HepG2 (cell line): Measurements from ENCODE around the gene P3H4. TPM values are rescaled to one million over a fixed set of nuclear protein-coding genes. Genes with fewer than 3 reads are reported as not detected.

ENCODE experiments used
- CBX1 ChIP-seq: IDR thresholded peaks from one replicate; pipeline ENCODE4 v1.6.1; 2016; ENCODE audit warnings: antibody characterized with exemption, low read depth
- FOXP1 ChIP-seq, 2 experiments: fragments of 450-650 bp in 1 of 2; IDR thresholded peaks; 2 replicates each; pipeline ENCODE4 v1.6.1; 2017 to 2018; ENCODE audit warnings: antibody characterized with exemption in 1 of 2
- JUNB ChIP-seq: sonication (generic); formaldehyde crosslinking; IDR thresholded peaks from 2 replicates; pipeline ENCODE4 v1.8.0; 2022; ENCODE audit warnings: missing genetic modification reagents, mild to moderate bottlenecking, borderline replicate concordance
- KAT8 ChIP-seq: IDR thresholded peaks from 2 replicates; pipeline ENCODE4 v1.6.1; 2016; ENCODE audit warnings: missing genetic modification reagents, missing compliant biosample characterization
- MAFF ChIP-seq: IDR thresholded peaks from 2 replicates; pipeline ENCODE4 v1.6.1; 2011; ENCODE audit warnings: low read depth, low read length, improper control_type of control experiment
- MEIS2 ChIP-seq: sonication (generic); formaldehyde crosslinking; IDR thresholded peaks from 2 replicates; pipeline ENCODE4 v1.9.0; 2021; ENCODE audit warnings: mild to moderate bottlenecking, missing genetic modification reagents
- MXD1 ChIP-seq: sonication (generic); formaldehyde crosslinking; IDR thresholded peaks from 2 replicates; pipeline ENCODE4 v1.4.0; 2020; ENCODE audit warnings: mild to moderate bottlenecking, missing genetic modification reagents
- NFYB ChIP-seq: sonication (generic); formaldehyde crosslinking; IDR thresholded peaks from 2 replicates; pipeline ENCODE4 v1.4.0; 2020; ENCODE audit warnings: missing genetic modification reagents
- NR1H2 ChIP-seq: sonication (generic); formaldehyde crosslinking; IDR thresholded peaks from 2 replicates; pipeline ENCODE4 v1.8.1; 2022; ENCODE audit warnings: low read depth, missing genetic modification reagents, borderline replicate concordance
- PBX2 ChIP-seq: IDR thresholded peaks from 2 replicates; pipeline ENCODE4 v1.6.1; 2016; ENCODE audit warnings: control low read depth
- PHF21A ChIP-seq: sonication (generic); formaldehyde crosslinking; IDR thresholded peaks from 2 replicates; pipeline ENCODE4 v1.5.0; 2020; ENCODE audit warnings: mild to moderate bottlenecking, missing genetic modification reagents
- SATB2 ChIP-seq: sonication (generic); formaldehyde crosslinking; IDR thresholded peaks from 2 replicates; pipeline ENCODE4 v1.5.0; 2020; ENCODE audit warnings: missing genetic modification reagents
- SP140L ChIP-seq: sonication (generic); formaldehyde crosslinking; IDR thresholded peaks from 2 replicates; pipeline ENCODE4 v1.4.0; 2020; ENCODE audit warnings: missing genetic modification reagents, borderline replicate concordance
- SRSF4 ChIP-seq: fragments of 200-400 bp; formaldehyde crosslinking; IDR thresholded peaks from one replicate; pipeline ENCODE4 v1.6.1; 2018; ENCODE audit warnings: mild to moderate bottlenecking, low read depth, low read length, moderate library complexity; ENCODE audit not compliant: poor library complexity, severe bottlenecking
- UBTF ChIP-seq: sonication (generic); formaldehyde crosslinking; IDR thresholded peaks from 2 replicates; pipeline ENCODE4 v1.4.0; 2020; ENCODE audit warnings: mild to moderate bottlenecking, missing genetic modification reagents
- ZBTB10 ChIP-seq: sonication (generic); formaldehyde crosslinking; IDR thresholded peaks from 2 replicates; pipeline ENCODE4 v1.4.0; 2020; ENCODE audit warnings: missing genetic modification reagents, borderline replicate concordance
- ZKSCAN1 ChIP-seq: fragments of 150-350 bp; IDR thresholded peaks from 2 replicates; pipeline ENCODE4 v1.6.1; 2014; ENCODE audit warnings: low read length
- ZKSCAN8 ChIP-seq: IDR thresholded peaks from 2 replicates; pipeline ENCODE4 v1.6.1; 2016; ENCODE audit warnings: borderline replicate concordance, missing genetic modification reagents, missing compliant biosample characterization
- ZNF333 ChIP-seq: sonication (generic); formaldehyde crosslinking; IDR thresholded peaks from 2 replicates; pipeline ENCODE4 v1.4.0; 2020; ENCODE audit warnings: mild to moderate bottlenecking, missing genetic modification reagents, borderline replicate concordance
- ZNF33A ChIP-seq: sonication (generic); formaldehyde crosslinking; IDR thresholded peaks from 2 replicates; pipeline ENCODE4 v1.5.1; 2020; ENCODE audit warnings: missing genetic modification reagents, mild to moderate bottlenecking, moderate library complexity, borderline replicate concordance
- ZNF570 ChIP-seq: sonication (generic); formaldehyde crosslinking; IDR thresholded peaks from 2 replicates; pipeline ENCODE4 v1.4.0; 2020; ENCODE audit warnings: mild to moderate bottlenecking, missing genetic modification reagents, borderline replicate concordance
- ZNF83 ChIP-seq: sonication (generic); formaldehyde crosslinking; IDR thresholded peaks from 2 replicates; pipeline ENCODE4 v1.4.0; 2020; ENCODE audit warnings: missing genetic modification reagents, mild to moderate bottlenecking, borderline replicate concordance
- ZSCAN29 ChIP-seq: sonication (generic); formaldehyde crosslinking; conservative IDR thresholded peaks from 2 replicates; pipeline ENCODE4 v1.4.0; 2020; ENCODE audit warnings: mild to moderate bottlenecking, missing genetic modification reagents
- polyA plus RNA-seq, 8 experiments: library from polyadenylated mRNA; depleted of rRNA in 3 of 8; stranded (reverse) in 7 of 8; unstranded in 1 of 8; fragments of >200 nt; fragmentation: Illumina TruSeq in 4 of 8; extraction: Trizol in 4 of 8; gene quantifications; 2 replicates each; pipeline versions ENCODE4 v1.2.1 to v1.2.3, GENCODE V29; 2011 to 2016; ENCODE audit warnings: low read depth in 4 of 8, missing spikeins in 1 of 8, mixed read lengths in 1 of 8; ENCODE audit not compliant: insufficient read depth in 1 of 8
- total RNA-seq, 5 experiments: library from RNA; depleted of rRNA; stranded (reverse); fragments of >200 nt; fragmentation: Illumina TruSeq; extraction: Trizol; gene quantifications; 2 replicates each; pipeline ENCODE4 v1.2.3, GENCODE V29; 2016; ENCODE audit warnings: low read depth in 1 of 5

The P3H4 gene
- total and polyA plus RNA-seq, 2 of the 13 experiments (the other 11 are each of a cell fraction or from before 2014, with no cell fraction given), result 37.1 to 50.6 TPM

- TF ChIP-seq NR1H2 (CRISPR knock-in tag) (no peak), ZNF570 (CRISPR knock-in tag) (no peak), JUNB (CRISPR knock-in tag) (no peak), ZKSCAN1 (no peak), ZSCAN29 (no peak), ZNF333 (CRISPR knock-in tag) (peak; percentile 59; the same call in 1 of the 2 replicates), MAFF (no peak), ZBTB10 (CRISPR knock-in tag) (no peak), ZNF33A (no peak), ZKSCAN8 (no peak), SRSF4 (no peak), KAT8 (no peak; the same call in 1 of the 2 replicates), SATB2 (CRISPR knock-in tag) (no peak), PHF21A (peak; percentile 73; the same call in 1 of the 2 replicates), MXD1 (CRISPR knock-in tag) (no peak; the same call in 1 of the 2 replicates), CBX1 (no peak), UBTF (CRISPR knock-in tag) (peak; percentile 50), ZNF83 (CRISPR knock-in tag) (0 out of 2 replicates have a peak, but pooled peaks have one; percentile 24), PBX2 (CRISPR knock-in tag) (no peak), NFYB (no peak), FOXP1 (IDR thresholded peaks at IDR 0.05) (no peak), FOXP1 (CRISPR knock-in tag; IDR thresholded peaks at IDR 0.05) (no peak), SP140L (CRISPR knock-in tag) (no peak), MEIS2 (CRISPR knock-in tag) (0 out of 2 replicates have a peak, but pooled peaks have one; percentile 33)
Measured at GRCh38 chr17:41792845-41793783, 18.6 kb downstream of the P3H4 start (continued).
